ENCODE measurements around the gene LIMK2.
A peak's percentile ranks its signal among the peaks of the same experiment; 100 is the strongest.
"Not testable (repeated sequence)": the region's sequence is repeated elsewhere in the genome, so short reads cannot be mapped to it uniquely, and the experiment has no call there.

Gene LIMK2

GRCh38 chr22:31244943-31245451 lies 32.9 kb downstream of the LIMK2 start:
- DNase-seq: no peak

- not testable (repeated sequence) for DNase-seq
Observed at GRCh38 chr22:31245998-31246397, 33.9 kb downstream of the LIMK2 start.

GRCh38 chr22:31246687-31247086 lies 34.6 kb downstream of the LIMK2 start:
- DNase-seq: no peak

DNA sequence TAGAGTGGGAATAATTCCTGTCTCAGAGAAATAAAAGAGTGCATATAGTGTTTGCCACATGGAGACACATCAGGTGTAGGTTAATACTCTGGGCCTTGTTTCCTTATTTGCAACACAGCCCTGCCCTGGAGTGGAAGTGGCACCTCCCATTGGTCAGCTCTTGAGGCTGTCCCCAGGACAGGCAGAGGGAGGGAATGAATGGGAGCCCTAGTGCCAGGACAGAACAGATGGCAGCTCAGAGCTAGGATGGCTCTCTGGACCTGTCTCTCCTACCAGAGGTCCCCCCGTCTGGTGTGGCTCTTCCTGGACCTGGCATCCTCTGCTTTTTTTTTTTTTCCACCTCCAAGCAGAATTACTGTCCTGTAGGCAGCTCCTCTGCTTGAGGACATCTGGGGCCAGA lies 35.6 kb downstream of the LIMK2 start:
- DNase-seq: no peak

DNA sequence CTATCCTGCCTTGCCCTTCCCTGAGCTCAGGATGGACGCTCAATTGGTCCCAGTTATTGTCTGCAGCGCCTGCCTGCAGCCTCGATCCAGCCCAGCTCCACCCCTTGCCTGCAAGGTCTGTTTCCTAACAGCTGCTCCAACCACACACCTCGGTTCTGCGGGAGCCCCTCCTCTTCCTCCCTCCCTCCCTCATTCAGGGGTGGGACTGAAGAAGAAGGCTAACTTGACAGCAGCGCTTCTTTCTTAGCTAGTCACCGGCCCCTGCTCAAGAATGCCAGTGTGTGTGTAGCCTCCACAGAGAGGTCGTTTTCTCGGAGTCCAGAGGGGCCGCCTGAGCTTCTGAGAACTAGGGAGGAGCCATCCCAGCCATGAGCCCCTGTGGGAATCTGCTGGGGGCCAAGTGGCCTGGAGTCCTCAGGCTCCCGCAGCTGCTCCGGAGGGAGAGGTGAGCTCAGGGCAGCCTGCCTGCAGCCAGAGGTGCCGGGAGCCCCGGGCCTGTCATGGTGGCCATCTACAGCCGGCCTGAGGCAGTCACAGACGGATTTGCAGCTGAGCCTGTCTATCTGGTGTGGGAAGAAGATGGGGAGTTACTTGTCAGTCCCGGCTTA lies 36.1 kb downstream of the LIMK2 start:
- DNase-seq: peak; percentile 78

DNA sequence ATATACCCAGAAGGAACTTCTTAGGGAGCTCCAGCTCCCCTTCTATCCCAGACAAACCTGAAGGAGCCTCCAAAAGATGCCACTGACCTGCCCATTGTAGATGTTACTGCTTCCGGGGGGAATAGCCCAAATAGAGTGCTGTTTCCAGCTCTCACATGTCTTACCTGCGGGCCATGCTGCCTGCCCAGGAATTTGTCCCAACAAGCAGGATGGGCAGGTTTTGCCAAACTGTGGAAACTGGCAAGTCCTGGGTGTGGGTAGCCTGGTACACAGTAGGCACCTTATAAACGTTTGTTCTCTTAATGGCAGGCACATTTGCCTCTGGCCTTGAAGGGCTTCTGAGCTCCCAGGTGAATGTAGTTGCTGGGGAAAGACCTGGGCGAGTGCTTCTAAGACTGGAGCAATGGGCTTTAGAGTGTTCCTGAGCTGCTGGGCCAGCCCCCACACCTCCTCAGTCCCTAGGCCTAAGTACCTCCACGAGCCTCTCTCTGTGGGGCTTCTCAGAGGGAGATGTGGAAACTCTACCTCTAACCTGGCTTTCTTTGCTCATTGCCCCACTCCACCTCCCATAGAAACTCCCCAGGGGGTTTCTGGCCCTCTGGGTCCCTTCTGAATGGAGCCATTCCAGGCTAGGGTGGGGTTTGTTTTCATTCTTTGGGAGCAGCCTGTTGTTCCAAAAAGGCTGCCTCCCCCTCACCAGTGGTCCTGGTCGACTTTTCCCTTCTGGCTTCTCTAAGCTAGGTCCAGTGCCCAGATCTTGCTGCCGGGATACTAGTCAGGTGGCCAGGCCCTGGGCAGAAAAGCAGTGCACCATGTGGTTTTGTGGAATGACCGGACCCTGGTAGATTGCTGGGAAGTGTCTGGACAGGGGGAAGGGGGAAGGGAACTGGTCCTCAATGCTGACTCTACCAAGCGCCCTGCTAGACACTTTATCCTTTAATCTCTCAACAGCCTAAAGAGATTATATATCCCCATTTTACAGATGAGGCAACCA lies 37.2 kb downstream of the LIMK2 start:
- no peak for DNase-seq

DNA sequence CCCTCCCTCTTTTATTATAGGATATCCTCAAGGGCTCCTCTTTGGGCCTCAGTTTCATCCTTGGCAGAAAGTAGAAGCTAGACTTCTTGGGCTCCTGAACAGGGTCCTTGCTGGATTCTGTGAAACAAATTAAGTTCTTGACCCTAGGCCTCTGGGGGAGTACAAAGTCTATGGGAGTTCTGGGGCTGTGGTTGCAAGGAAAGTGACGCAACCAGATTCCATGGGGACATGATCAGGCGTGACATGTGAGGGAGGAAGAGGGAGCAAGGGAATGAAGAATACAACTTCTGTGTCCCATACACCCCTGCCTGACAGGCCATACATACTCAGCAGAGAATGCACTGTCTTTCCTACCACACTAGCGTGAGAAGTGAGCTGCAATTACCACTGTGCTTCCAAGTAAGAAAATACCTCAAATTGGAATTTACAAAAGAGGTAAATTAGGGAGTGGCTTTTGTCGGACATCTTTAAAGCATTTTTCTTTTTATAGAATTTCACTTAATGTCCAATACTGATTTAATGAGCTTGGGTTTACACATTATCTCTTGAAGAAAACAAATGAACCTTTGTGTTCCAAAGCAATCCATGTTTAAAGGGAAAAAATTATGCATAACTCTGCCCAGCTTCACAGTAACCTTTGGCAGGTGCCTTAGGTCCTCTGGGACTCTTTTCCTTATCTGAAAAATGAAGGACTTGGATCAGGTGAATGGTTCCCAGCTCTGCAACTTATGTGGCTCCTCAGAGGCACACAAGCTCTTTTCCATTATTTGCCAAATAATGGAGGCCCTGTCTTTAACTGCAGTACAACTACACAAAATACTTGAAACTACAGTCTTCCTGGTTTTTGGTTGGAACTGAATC lies 38.9 kb downstream of the LIMK2 start:
- DNase-seq: no peak

GRCh38 chr22:31253949-31254348 lies 41.9 kb downstream of the LIMK2 start:
- DNase-seq: no peak

GRCh38 chr22:31259798-31260473 lies 47.8 kb downstream of the LIMK2 start:
- no peak for DNase-seq

- no peak for DNase-seq
Observed at GRCh38 chr22:31260474-31260856, 48.4 kb downstream of the LIMK2 start.

DNA sequence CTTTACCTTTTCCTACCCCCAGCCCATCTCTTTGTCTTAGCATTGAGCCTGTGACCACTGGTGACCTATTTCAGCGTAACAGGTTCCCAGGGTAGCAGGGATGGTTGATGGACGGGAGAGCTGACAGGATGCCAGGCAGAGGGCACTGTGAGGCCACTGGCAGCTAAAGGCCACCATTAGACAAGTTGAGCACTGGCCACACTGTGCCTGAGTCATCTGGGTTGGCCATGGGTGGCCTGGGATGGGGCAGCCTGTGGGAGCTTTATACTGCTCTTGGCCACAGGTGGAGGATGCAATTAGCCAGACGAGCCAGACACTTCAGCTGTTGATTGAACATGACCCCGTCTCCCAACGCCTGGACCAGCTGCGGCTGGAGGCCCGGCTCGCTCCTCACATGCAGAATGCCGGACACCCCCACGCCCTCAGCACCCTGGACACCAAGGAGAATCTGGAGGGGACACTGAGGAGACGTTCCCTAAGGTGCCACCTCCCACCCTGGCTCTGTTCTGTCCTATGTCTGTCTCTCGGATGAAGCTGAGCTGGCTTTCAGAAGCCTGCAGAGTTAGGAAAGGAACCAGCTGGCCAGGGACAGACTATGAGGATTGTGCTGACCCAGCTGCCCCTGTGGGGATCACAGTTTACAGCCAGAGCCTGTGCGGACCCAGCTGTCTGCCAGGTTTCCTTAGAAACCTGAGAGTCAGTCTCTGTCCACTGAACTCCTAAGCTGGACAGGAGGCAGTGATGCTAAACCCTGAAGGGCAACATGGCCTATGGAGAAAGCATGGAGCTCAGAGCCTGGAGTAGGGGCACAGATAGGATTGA lies 50.4 kb downstream of the LIMK2 start:
- DNase-seq: no peak

- DNase-seq: no peak
Observed at GRCh38 chr22:31263896-31264640, 52.0 kb downstream of the LIMK2 start.

DNA sequence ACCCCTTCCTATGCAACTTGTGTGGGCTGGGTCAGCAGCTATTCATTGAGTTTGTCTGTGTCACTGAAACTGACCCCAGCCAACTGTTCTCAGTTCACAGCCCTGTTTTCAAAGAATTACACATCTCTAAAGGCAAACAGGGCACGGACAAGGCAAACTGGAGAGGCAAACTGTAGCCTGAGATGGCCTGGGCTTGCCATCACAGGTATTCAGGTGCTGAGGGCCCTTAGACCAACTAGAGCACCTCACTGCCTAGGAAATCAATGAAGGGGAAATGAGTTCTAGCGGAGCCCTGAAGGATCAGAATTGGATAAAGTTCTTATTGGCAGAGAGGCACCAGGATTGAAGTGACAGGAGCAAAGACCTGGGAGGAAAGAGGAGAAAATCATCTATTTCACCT lies 56.2 kb downstream of the LIMK2 start:
- no peak for DNase-seq

DNA sequence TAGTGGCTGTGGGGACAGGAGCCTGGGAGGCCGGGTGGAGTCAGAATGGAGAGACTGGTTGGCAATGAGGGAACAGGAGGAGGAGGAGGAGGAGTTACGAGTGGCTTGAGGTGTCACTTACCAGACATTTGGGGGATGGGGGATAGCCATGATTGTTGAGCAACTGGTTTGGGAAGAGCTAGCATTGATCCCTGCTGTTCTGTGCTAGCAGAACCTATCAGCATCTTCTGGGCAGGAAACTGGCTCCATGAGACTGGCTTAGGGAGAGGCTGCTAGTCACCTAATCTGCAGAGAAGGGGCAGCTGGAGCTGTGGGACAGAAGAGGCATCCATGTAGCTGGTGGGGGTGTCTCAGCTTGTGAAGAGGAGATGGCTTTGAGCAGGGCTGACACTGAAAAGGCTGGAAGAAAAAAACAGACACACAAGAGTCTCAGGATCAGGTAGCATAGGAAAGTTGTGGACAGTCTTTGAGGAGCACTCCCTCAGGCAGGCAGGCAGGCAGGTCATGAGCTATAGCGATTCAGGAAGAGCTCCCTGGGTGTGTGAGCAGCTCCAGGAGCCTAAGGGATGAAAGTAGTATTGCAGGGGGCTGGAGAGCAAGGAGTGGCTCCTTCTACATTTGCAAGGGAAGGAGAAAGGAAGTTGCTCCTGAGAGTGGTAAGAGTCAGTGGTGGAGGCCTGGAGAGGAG lies 57.9 kb downstream of the LIMK2 start:
- no peak for DNase-seq

GRCh38 chr22:31271026-31271425 lies 58.9 kb downstream of the LIMK2 start:
- DNase-seq: no peak

DNA sequence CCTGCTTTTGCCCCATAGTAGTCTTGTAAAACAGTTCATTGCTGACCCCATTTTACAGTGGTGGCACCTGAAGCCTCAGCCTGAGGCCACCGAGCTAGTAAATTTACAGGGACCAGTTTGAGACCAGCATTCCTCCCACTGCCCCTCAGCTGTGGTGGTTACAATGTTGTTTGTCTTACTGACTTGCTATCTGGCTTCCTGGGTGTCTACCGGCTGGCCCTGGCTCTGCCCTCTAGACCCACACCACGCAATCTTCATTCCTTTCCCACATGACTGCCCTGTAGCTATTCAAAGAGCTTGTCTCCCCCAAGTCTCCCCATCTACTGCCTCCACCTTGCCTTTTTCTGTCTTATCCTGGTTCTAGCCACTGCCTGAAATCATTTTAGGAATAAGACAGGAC lies 59.4 kb downstream of the LIMK2 start:
- no peak for DNase-seq

DNA sequence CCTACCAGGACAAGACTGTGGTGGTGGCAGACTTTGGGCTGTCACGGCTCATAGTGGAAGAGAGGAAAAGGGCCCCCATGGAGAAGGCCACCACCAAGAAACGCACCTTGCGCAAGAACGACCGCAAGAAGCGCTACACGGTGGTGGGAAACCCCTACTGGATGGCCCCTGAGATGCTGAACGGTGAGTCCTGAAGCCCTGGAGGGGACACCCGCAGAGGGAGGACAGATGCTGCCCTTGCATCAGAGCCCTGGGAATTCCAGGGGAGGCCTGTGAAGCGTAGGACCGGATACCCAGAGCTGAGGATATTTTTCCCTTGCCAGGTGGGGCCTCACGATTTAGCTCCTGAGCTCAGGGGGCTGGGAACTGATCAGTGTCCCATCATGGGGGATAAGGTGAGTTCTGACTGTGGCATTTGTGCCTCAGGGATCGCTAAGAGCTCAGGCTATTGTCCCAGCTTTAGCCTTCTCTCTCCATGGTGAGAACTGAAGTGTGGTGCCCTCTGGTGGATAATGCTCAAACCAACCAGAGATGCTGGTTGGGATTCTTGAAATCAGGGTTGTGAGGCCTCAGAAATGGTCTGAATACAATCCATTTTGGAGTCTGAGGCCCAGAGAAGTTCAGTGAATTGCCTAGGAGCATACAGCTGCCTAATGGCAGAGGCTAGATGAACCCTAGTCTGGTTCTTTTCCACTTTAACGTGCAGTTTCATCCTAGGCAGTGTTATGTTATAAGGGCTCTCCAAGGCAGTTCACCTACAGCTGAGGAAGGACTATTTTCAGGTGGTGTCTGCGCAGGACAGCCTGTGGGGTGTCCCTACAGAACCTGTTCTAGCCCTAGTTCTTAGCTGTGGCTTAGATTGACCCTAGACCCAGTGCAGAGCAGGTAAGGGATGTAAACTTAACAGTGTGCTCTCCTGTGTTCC lies 60.7 kb downstream of the LIMK2 start:
- peak; percentile 68 for DNase-seq

GRCh38 chr22:31274017-31274416 lies 61.9 kb downstream of the LIMK2 start:
- no peak for DNase-seq

DNA sequence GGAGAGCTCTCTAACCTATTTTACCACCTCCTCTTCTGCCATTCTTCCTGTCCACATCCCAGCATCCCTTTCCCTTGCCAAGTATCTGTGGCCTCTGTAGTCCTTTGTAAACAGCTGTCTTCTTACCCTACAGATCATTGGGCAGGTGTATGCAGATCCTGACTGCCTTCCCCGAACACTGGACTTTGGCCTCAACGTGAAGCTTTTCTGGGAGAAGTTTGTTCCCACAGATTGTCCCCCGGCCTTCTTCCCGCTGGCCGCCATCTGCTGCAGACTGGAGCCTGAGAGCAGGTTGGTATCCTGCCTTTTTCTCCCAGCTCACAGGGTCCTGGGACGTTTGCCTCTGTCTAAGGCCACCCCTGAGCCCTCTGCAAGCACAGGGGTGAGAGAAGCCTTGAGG lies 62.9 kb downstream of the LIMK2 start:
- DNase-seq: no peak
